Neuronal stem cell (in vitro differentiated cells): ENCODE data around the gene BSX.

Experiments used
- DNase-seq: peaks from one replicate; pipeline ENCODE4 v3.0.0-alpha.2; 2013; ENCODE audit warnings: low spot score
- H2AFZ ChIP-seq: one replicate; pipeline ENCODE4 v1.6.1; 2013; ENCODE audit warnings: mild to moderate bottlenecking, low read length, inconsistent platforms
- H2AK5ac ChIP-seq: 2 replicates; pipeline ENCODE4 v1.6.1; 2013; ENCODE audit warnings: low read depth, mild to moderate bottlenecking, inconsistent platforms, low read length, moderate library complexity, mixed read lengths
- H2BK120ac ChIP-seq: 2 replicates; pipeline ENCODE4 v1.6.1; 2013; ENCODE audit warnings: low read depth, mild to moderate bottlenecking, inconsistent platforms, low read length, moderate library complexity, mixed read lengths
- H2BK12ac ChIP-seq: one replicate; pipeline ENCODE4 v1.6.1; 2013; ENCODE audit warnings: low read length, inconsistent platforms
- H2BK15ac ChIP-seq: 2 replicates; pipeline ENCODE4 v1.6.1; 2013; ENCODE audit warnings: mild to moderate bottlenecking, low read length, inconsistent platforms, mixed read lengths
- H2BK5ac ChIP-seq: one replicate; pipeline ENCODE4 v1.6.1; 2013; ENCODE audit warnings: inconsistent platforms, mild to moderate bottlenecking, low read length, moderate library complexity
- H3K14ac ChIP-seq: one replicate; pipeline ENCODE4 v1.6.1; 2013; ENCODE audit warnings: low read length, inconsistent platforms
- H3K18ac ChIP-seq: 2 replicates; pipeline ENCODE4 v1.6.1; 2013; ENCODE audit warnings: low read length, inconsistent platforms
- H3K23ac ChIP-seq: 2 replicates; pipeline ENCODE4 v1.6.1; 2013; ENCODE audit warnings: low read depth, mild to moderate bottlenecking, mixed read lengths, low read length, inconsistent platforms; ENCODE audit not compliant: poor library complexity
- H3K27ac ChIP-seq: replicated peaks from 3 replicates; pipeline ENCODE4 v1.5.1; 2013; ENCODE audit warnings: low read length, inconsistent platforms
- H3K27me3 ChIP-seq, 3 experiments: 2 replicates each; pipeline ENCODE4 v1.6.1; 2013; ENCODE audit warnings: low read length in 3 of 3, mild to moderate bottlenecking in 2 of 3, inconsistent platforms in 1 of 3, low read depth in 1 of 3, mixed read lengths in 1 of 3, moderate library complexity in 1 of 3; ENCODE audit not compliant: control insufficient read depth in 3 of 3, insufficient read depth in 3 of 3
- H3K36me3 ChIP-seq, 2 donors: replicated peaks in 1 of 2; 2 replicates each; pipeline ENCODE4 v1.6.1; 2013; ENCODE audit warnings: low read length in 2 of 2; ENCODE audit not compliant: control insufficient read depth in 2 of 2, insufficient read depth in 2 of 2
- H3K4ac ChIP-seq: 2 replicates; pipeline ENCODE4 v1.6.1; 2013; ENCODE audit warnings: inconsistent platforms, mild to moderate bottlenecking, low read length, moderate library complexity
- H3K4me1 ChIP-seq, 2 donors: 1 replicate in 1 of 2; 2 replicates in 1 of 2; pipeline ENCODE4 v1.6.1; 2013; ENCODE audit warnings: low read length in 2 of 2, low read depth in 1 of 2; ENCODE audit not compliant: control insufficient read depth in 2 of 2, insufficient read depth in 1 of 2
- H3K4me2 ChIP-seq: one replicate; pipeline ENCODE4 v1.6.1; 2013; ENCODE audit warnings: mild to moderate bottlenecking, low read length, inconsistent platforms; ENCODE audit not compliant: insufficient read depth, poor library complexity, severe bottlenecking
- H3K4me3 ChIP-seq, 2 donors: 2 replicates each; pipeline ENCODE4 v1.5.1; 2013; ENCODE audit warnings: low read length in 2 of 2, mild to moderate bottlenecking in 2 of 2, inconsistent platforms in 1 of 2, moderate library complexity in 1 of 2
- H3K79me1 ChIP-seq: one replicate; pipeline ENCODE4 v1.6.1; 2013; ENCODE audit warnings: low read depth, mild to moderate bottlenecking, inconsistent platforms, low read length, moderate library complexity
- H3K9ac ChIP-seq: one replicate; pipeline ENCODE4 v1.6.1; 2013; ENCODE audit warnings: mild to moderate bottlenecking, low read depth, low read length, inconsistent platforms; ENCODE audit not compliant: poor library complexity
- H3K9me3 ChIP-seq, 2 donors: replicated peaks in 1 of 2; 2 replicates each; pipeline versions ENCODE3 to v1.6.1; 2013; ENCODE audit warnings: low read length in 2 of 2, mild to moderate bottlenecking in 2 of 2, inconsistent platforms in 1 of 2, low read depth in 1 of 2, mixed read lengths in 1 of 2, moderate library complexity in 1 of 2; ENCODE audit not compliant: control insufficient read depth in 2 of 2, insufficient read depth in 1 of 2
- H4K8ac ChIP-seq: one replicate; pipeline ENCODE4 v1.6.1; 2013; ENCODE audit warnings: low read depth, mild to moderate bottlenecking, inconsistent platforms, low read length, moderate library complexity
- H4K91ac ChIP-seq: one replicate; pipeline ENCODE4 v1.6.1; 2013; ENCODE audit warnings: low read length, low read depth, mild to moderate bottlenecking, inconsistent platforms; ENCODE audit not compliant: poor library complexity
- WGBS, 2 donors: extraction: QIAGEN DNeasy Blood & Tissue Kit; methylation state at CpG; one replicate each; pipeline ENCODE4 v1.1.7; 2013; ENCODE audit warnings: missing lambda C conversion rate in 2 of 2, mixed read lengths in 1 of 2; ENCODE audit not compliant: insufficient read length in 2 of 2, insufficient replicate concordance in 1 of 2; ENCODE audit errors: extremely low coverage in 2 of 2; 5-methylcytosine and 5-hydroxymethylcytosine counted together

The BSX gene

DNA sequence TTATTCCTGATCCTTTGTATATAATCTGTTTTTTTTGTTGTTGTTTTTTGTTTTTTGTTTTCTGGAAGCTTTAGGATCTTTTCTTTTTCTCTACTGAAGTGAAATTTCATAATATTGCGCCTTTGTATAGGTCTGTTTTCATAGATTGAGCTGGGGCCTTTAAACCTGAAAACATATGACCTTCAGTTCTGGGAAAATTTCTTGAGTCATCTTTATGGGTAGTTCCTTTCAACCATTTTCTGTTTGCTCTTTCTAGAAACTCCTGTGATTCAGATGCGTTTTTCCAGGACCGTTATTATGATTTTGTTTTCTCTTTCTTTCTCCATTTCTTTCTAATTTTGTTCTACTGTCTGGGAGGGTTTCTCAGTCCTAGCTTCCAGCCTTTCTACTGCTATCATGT is 43.7 kb downstream of the BSX start:
- no peak for DNase-seq
- no peak overlapping the region for H2BK5ac ChIP-seq
- H4K91ac ChIP-seq, result no peak overlapping the region
- H2BK15ac ChIP-seq, result no peak overlapping the region
- H3K27ac ChIP-seq, result no peak overlapping the region
- H3K4me2 ChIP-seq, result no peak overlapping the region
- H3K4me1 ChIP-seq, result no peaks in the 10 kb centered on the region
- no peak overlapping the region for H2AFZ ChIP-seq
- no peaks in the 10 kb centered on the region for H3K9me3 ChIP-seq
- no peaks in the 10 kb centered on the region for H3K79me1 ChIP-seq
- no peaks in the 10 kb centered on the region for H3K36me3 ChIP-seq
- no peak overlapping the region for H3K9ac ChIP-seq
- no peak overlapping the region for H3K4me3 ChIP-seq
- H3K27me3 ChIP-seq, result peaks cover 0 to 20% (median 2%) of the 10 kb centered on the region in 3 experiments
- no CpG with 5 or more reads among the region's 3 CpGs for WGBS, 2 donors
- H3K4ac ChIP-seq, result no peak overlapping the region
- no peak overlapping the region for H4K8ac ChIP-seq
- no peak overlapping the region for H3K18ac ChIP-seq
- H2BK120ac ChIP-seq, result no peak overlapping the region
- H2BK12ac ChIP-seq, result no peak overlapping the region
- H2AK5ac ChIP-seq, result no peak overlapping the region
- no peak overlapping the region for H3K23ac ChIP-seq
- H3K14ac ChIP-seq, result no peak overlapping the region

DNA sequence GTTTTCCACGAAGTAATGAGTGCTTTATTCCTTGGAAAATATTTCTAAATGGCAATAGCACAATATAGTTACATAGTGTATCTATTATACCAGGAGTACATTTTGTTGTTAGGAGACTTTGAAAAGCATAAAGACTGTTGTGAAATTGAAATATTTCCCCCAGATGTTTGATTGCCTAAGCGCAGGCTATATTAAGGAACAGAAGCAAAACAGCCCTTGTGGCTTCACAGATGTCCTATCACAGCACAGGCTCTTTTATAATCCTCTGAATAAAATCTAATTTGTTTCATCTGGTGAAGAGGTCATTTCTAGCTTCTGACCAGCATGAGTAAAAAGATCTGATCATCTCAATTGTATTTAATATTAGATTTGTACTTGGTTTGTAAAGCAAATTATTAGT is 48.2 kb downstream of the BSX start:
- Histone ChIP-seq H2BK12ac (no peak overlapping the region), H3K4me2 (no peak overlapping the region), H3K9me3 (no peaks in the 10 kb centered on the region), H3K14ac (no peak overlapping the region), H3K23ac (no peak overlapping the region), H3K27me3 (peaks cover 0 to 37% (median 2%) of the 10 kb centered on the region in 3 experiments), H3K79me1 (peaks cover 1% of the 10 kb centered on the region), H3K36me3 (no peaks in the 10 kb centered on the region), H3K4me3 (no peak overlapping the region), H2BK120ac (no peak overlapping the region), H2AFZ (no peak overlapping the region), H3K4me1 (peaks cover 0 to 4% of the 10 kb centered on the region in 2 donors), H4K8ac (no peak overlapping the region), H3K27ac (no peak overlapping the region), H2AK5ac (no peak overlapping the region), H3K4ac (no peak overlapping the region), H2BK5ac (no peak overlapping the region), H2BK15ac (no peak overlapping the region), H3K18ac (no peak overlapping the region), H3K9ac (no peak overlapping the region), H4K91ac (no peak overlapping the region)
- no CpG with 5 or more reads among the region's 2 CpGs for WGBS, 2 donors
- no peak for DNase-seq

DNA sequence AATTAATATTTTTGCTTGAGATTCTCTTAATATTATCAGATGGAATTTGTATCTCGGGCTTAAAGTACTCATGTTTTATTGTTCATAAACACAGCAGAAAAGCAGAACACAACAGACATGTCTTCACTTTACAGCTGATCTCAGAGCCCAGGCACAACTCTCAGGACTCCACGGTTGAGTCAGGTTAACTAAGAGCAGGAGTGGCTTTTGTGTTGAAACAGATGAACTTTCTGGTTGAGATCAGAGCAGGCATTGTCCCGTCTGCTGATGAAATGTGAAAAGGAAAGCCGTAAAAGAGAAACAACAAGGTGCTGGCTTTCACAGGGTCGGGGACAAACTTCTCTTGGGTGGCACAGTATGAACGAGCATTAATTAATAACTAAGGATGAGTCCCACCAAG is 50.1 kb downstream of the BSX start:
- no CpG with 5 or more reads among the region's 6 CpGs for WGBS, 2 donors
- Histone ChIP-seq H3K14ac (no peak overlapping the region), H3K27ac (no peak overlapping the region), H3K4me2 (no peak overlapping the region), H3K18ac (no peak overlapping the region), H2AK5ac (no peak overlapping the region), H3K23ac (no peak overlapping the region), H3K27me3 (peaks cover 0 to 26% (median 0%) of the 10 kb centered on the region in 3 experiments), H3K9ac (no peak overlapping the region), H3K36me3 (no peaks in the 10 kb centered on the region), H3K4me3 (no peak overlapping the region), H4K8ac (no peak overlapping the region), H2BK15ac (no peak overlapping the region), H2AFZ (no peak overlapping the region), H2BK5ac (no peak overlapping the region), H2BK12ac (no peak overlapping the region), H3K79me1 (peaks cover 1% of the 10 kb centered on the region), H3K9me3 (no peaks in the 10 kb centered on the region), H2BK120ac (no peak overlapping the region), H3K4me1 (peaks cover 0 to 4% of the 10 kb centered on the region in 2 donors), H3K4ac (no peak overlapping the region), H4K91ac (no peak overlapping the region)
- no peak for DNase-seq
